CD4-positive, alpha-beta T cell treated with Interleukin-6 at 100 ng/mL for 8 hours (primary cell): ENCODE results near the gene FLT3.

Experiments used
- DNase-seq: peaks from one replicate; pipeline ENCODE4 v3.0.0-alpha.2; 2020; ENCODE audit warnings: mixed read lengths, low spot score

FLT3 gene

GRCh38 chr13:28001837-28002473 lies 98.4 kb downstream of the FLT3 start:
- no peak for DNase-seq

- DNase-seq: no peak
Measured at GRCh38 chr13:28001049-28001448, 99.3 kb downstream of the FLT3 start.

GRCh38 chr13:28000567-28000966 lies 99.8 kb downstream of the FLT3 start:
- no peak for DNase-seq

- no peak for DNase-seq
Measured at GRCh38 chr13:27997904-27998522, 102.4 kb downstream of the FLT3 start.

GRCh38 chr13:27991881-27992280 lies 108.5 kb downstream of the FLT3 start:
- no peak for DNase-seq

- no peak for DNase-seq
Measured at GRCh38 chr13:27988520-27988919, 111.9 kb downstream of the FLT3 start, which contains the start of gene URAD. TSS of gene URAD (minus strand) at chr13:27988693. CDS start at chr13:27988637, 56 bp downstream.

GRCh38 chr13:27985600-27985999 lies 114.8 kb downstream of the FLT3 start:
- no peak for DNase-seq

- no peak for DNase-seq
Measured at GRCh38 chr13:27982361-27982760, 118.0 kb downstream of the FLT3 start.

- no peak for DNase-seq
Measured at GRCh38 chr13:27981006-27981708, 119.2 kb downstream of the FLT3 start.

GRCh38 chr13:27980280-27980998 lies 119.9 kb downstream of the FLT3 start:
- no peak for DNase-seq

- DNase-seq: no peak
Measured at GRCh38 chr13:27979765-27980279, 120.6 kb downstream of the FLT3 start.

- no peak for DNase-seq
Measured at GRCh38 chr13:27979001-27979643, 121.3 kb downstream of the FLT3 start.

GRCh38 chr13:27978301-27978968 lies 121.9 kb downstream of the FLT3 start:
- DNase-seq: no peak

- DNase-seq: no peak
Measured at GRCh38 chr13:27977476-27978300, 122.7 kb downstream of the FLT3 start.

- no peak for DNase-seq
Measured at GRCh38 chr13:27976362-27977091, 123.8 kb downstream of the FLT3 start.

- DNase-seq: no peak
Measured at GRCh38 chr13:27975564-27976361, 124.6 kb downstream of the FLT3 start.

- DNase-seq: no peak
Measured at GRCh38 chr13:27973961-27974662, 126.3 kb downstream of the FLT3 start.

GRCh38 chr13:27973291-27973690 lies 127.1 kb downstream of the FLT3 start:
- DNase-seq: no peak
